ENCODE data around the gene NRIP2.

GRCh38 chr12:2857576-2857975 is 22.7 kb upstream of the NRIP2 start:
- TF ChIP-seq EZH2 (IDR thresholded peaks at IDR 0.05; ENCODE audit: borderline replicate concordance, low read length) (no peak), CTCF (conservative IDR thresholded peaks at IDR 0.05 in 1 of 2, IDR thresholded peaks at IDR 0.05 in 1 of 2; ENCODE audit: extremely low read depth in 1 of 2, insufficient read depth in 1 of 2, low read depth in 1 of 2, low read length in 2 of 2) (no peak)

Measured in mammary epithelial cell (primary cell).